ENCODE measurements around the gene CLMN. TPM values are rescaled to one million over a fixed set of nuclear protein-coding genes. Genes with fewer than 3 reads are reported as not detected.

Gene CLMN
- total RNA-seq, 1 donor from 2014 or later, result 19.6 TPM

DNA sequence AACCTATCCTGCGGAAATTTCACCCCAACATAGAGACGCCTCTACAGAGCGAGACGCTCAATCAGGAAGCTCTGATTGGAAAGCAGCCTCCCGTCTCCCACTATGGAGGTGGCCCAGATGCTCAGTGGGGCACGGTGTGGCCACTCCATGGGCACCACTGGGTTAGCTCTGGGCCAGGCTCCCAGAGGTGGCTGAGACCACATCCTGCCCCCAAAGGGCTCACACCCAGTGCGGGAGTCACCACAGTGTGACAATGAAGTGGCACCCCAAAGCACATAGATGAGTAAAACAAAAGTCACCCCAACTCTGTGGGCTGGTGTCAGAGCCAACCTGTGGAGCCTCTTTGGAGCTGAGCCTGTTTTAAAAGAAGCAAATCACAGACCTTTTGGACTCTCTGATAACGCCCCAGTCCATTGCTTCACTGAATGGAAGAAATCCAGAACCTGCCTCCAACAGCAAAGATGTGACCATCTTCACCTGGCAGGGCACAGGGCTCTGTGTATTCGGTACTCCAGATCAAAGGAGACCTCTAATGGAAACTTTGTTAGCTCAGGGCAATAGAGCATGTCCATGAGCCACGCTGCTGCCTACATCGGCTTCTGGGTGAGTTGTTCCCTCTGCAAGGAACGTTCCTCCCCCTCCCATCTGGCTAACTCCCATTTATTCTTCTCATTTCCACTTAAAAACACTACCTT is 19.6 kb downstream of the CLMN start:
- no peaks in the 10 kb centered on the region for H3K9me3 ChIP-seq
- peak overlapping the region; percentile 39 for H3K27ac ChIP-seq
- no peaks in the 10 kb centered on the region for H3K36me3 ChIP-seq
- no peak overlapping the region for H3K4me3 ChIP-seq
- H3K4me1 ChIP-seq, result peaks cover 7% of the 10 kb centered on the region
- DNase-seq (ENCODE audit: extremely low spot score in 2 of 2), result no peak
- H3K27me3 ChIP-seq, result no peaks in the 10 kb centered on the region
- intact Hi-C loops (cut with DNase I), result loop anchor here (10.0 kb wide), 1 partner anchor 105 kb away; no protein-coding TSS in a partner anchor
- no peak for TF ChIP-seq POLR2AphosphoS5 (IDR thresholded peaks at IDR 0.05; ENCODE audit: insufficient read depth in 1 of 2, low read depth in 1 of 2)
- no peak for TF ChIP-seq POLR2A (IDR thresholded peaks at IDR 0.05)
- TF ChIP-seq, protein P1, sequence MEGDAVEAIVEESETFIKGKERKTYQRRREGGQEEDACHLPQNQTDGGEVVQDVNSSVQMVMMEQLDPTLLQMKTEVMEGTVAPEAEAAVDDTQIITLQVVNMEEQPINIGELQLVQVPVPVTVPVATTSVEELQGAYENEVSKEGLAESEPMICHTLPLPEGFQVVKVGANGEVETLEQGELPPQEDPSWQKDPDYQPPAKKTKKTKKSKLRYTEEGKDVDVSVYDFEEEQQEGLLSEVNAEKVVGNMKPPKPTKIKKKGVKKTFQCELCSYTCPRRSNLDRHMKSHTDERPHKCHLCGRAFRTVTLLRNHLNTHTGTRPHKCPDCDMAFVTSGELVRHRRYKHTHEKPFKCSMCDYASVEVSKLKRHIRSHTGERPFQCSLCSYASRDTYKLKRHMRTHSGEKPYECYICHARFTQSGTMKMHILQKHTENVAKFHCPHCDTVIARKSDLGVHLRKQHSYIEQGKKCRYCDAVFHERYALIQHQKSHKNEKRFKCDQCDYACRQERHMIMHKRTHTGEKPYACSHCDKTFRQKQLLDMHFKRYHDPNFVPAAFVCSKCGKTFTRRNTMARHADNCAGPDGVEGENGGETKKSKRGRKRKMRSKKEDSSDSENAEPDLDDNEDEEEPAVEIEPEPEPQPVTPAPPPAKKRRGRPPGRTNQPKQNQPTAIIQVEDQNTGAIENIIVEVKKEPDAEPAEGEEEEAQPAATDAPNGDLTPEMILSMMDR (IDR thresholded peaks at IDR 0.05), result no peak

- no peak overlapping the region for H3K27ac ChIP-seq
- peaks cover 7% of the 10 kb centered on the region for H3K4me1 ChIP-seq
- no peaks in the 10 kb centered on the region for H3K27me3 ChIP-seq
- no peak overlapping the region for H3K4me3 ChIP-seq
- H3K36me3 ChIP-seq, result no peaks in the 10 kb centered on the region
- no peak for DNase-seq (ENCODE audit: extremely low spot score in 2 of 2)
- no peak for TF ChIP-seq POLR2A (IDR thresholded peaks at IDR 0.05)
- intact Hi-C loops (cut with DNase I), result no loop called here
- no peaks in the 10 kb centered on the region for H3K9me3 ChIP-seq
Measured at GRCh38 chr14:95299271-95299670, 20.4 kb downstream of the CLMN start.

DNA sequence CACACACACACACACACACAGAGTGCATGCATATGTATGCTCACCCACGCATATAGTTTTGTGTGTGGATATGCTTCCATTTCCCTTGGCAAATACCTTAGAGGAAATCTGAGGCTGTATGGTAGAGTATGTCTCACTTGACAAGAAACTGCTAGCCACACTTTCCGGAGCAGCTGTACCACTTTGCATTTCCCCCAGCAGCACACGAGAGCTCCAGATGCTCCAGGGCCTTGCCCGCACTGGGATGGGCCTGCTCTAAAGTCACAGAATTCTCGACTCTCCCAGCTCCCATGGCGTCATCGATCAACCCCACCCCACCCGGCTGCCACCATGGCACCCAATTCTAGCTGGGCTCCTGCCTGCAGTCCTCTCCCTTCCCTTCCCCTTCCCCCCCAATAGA is 21.9 kb downstream of the CLMN start:
- intact Hi-C loops (cut with DNase I), result no loop called here
- no peaks in the 10 kb centered on the region for H3K27me3 ChIP-seq
- no peaks in the 10 kb centered on the region for H3K9me3 ChIP-seq
- H3K4me3 ChIP-seq, result no peak overlapping the region
- peaks cover 7% of the 10 kb centered on the region for H3K4me1 ChIP-seq
- H3K27ac ChIP-seq, result no peak overlapping the region
- no peak for DNase-seq (ENCODE audit: extremely low spot score in 2 of 2)
- no peak for TF ChIP-seq POLR2AphosphoS5 (IDR thresholded peaks at IDR 0.05; ENCODE audit: insufficient read depth in 1 of 2, low read depth in 1 of 2)
- TF ChIP-seq, protein P1 (IDR thresholded peaks at IDR 0.05), result no peak
- no peak for TF ChIP-seq POLR2A (IDR thresholded peaks at IDR 0.05)
- H3K36me3 ChIP-seq, result no peaks in the 10 kb centered on the region

DNA sequence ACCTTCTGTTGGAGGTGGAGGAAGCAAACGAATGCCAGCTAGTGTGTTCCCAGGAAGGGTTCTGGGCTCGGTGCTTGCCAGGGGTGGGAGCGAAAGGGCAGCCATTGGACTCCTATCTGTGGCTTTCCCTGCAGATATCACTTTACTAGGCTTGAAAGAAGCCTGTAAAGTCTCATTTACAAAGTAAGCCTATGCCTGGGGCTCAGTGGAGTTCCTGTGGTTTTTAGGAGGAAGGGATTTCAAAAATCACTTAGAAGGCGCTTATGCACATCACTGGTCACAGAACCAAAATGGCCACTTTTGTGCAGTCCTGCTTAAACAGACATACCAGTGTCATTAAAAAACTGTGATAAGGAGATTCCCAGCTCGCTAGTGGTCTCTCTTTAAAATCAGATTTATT is 22.7 kb downstream of the CLMN start:
- H3K36me3 ChIP-seq, result no peaks in the 10 kb centered on the region
- TF ChIP-seq POLR2A (IDR thresholded peaks at IDR 0.05), result no peak
- TF ChIP-seq, protein P1 (IDR thresholded peaks at IDR 0.05), result no peak
- TF ChIP-seq POLR2AphosphoS5 (IDR thresholded peaks at IDR 0.05; ENCODE audit: insufficient read depth in 1 of 2, low read depth in 1 of 2), result no peak
- no peaks in the 10 kb centered on the region for H3K27me3 ChIP-seq
- no peaks in the 10 kb centered on the region for H3K9me3 ChIP-seq
- peaks cover 7% of the 10 kb centered on the region for H3K4me1 ChIP-seq
- intact Hi-C loops (cut with DNase I), result no loop called here
- H3K4me3 ChIP-seq, result no peak overlapping the region
- DNase-seq (ENCODE audit: extremely low spot score in 2 of 2), result no peak
- no peak overlapping the region for H3K27ac ChIP-seq

GRCh38 chr14:95295600-95296376 is 23.9 kb downstream of the CLMN start:
- intact Hi-C loops (cut with DNase I), result no loop called here
- Histone ChIP-seq H3K4me3 (no peak overlapping the region), H3K27me3 (no peaks in the 10 kb centered on the region)

More at GRCh38 chr14:95295600-95296376, 23.9 kb downstream of the CLMN start:
- Histone ChIP-seq H3K36me3 (no peaks in the 10 kb centered on the region), H3K4me1 (peaks cover 11% of the 10 kb centered on the region), H3K27ac (no peak overlapping the region), H3K9me3 (no peaks in the 10 kb centered on the region)
- DNase-seq (ENCODE audit: extremely low spot score in 2 of 2), result no peak
- TF ChIP-seq, protein P1 (IDR thresholded peaks at IDR 0.05), result no peak
- TF ChIP-seq POLR2AphosphoS5 (IDR thresholded peaks at IDR 0.05; ENCODE audit: insufficient read depth in 1 of 2, low read depth in 1 of 2) (no peak), POLR2A (IDR thresholded peaks at IDR 0.05) (no peak)

Measured in vagina (tissue), 2 donors.